HepG2 (cell line): Measurements from ENCODE around the gene DRAM1. TPM values are rescaled to one million over a fixed set of nuclear protein-coding genes. Genes with fewer than 3 reads are reported as not detected.

Experiments
- ATF7 ChIP-seq, 2 experiments: fragments of 450-650 bp in 1 of 2; sonication (generic) in 1 of 2; formaldehyde crosslinking in 1 of 2; IDR thresholded peaks; 2 replicates each; pipeline versions ENCODE4 v1.4.0 to v1.6.1; 2016 to 2020; ENCODE audit warnings: antibody characterized with exemption in 1 of 2, mild to moderate bottlenecking in 1 of 2, missing genetic modification reagents in 1 of 2
- MTERF4 ChIP-seq: sonication (generic); formaldehyde crosslinking; IDR thresholded peaks from 2 replicates; pipeline ENCODE4 v1.8.0; 2023; ENCODE audit warnings: mild to moderate bottlenecking, missing genetic modification reagents
- REXO4 ChIP-seq: sonication (generic); formaldehyde crosslinking; IDR thresholded peaks from 2 replicates; pipeline ENCODE4 v1.8.0; 2022; ENCODE audit warnings: missing genetic modification reagents, mild to moderate bottlenecking, borderline replicate concordance
- SOX13 ChIP-seq, 3 experiments: fragments of 450-650 bp in 1 of 3; sonication (generic) in 1 of 3; formaldehyde crosslinking in 1 of 3; IDR thresholded peaks in 2 of 3; conservative IDR thresholded peaks in 1 of 3; 2 replicates each; pipeline versions ENCODE4 v1.5.0 to v1.6.1; 2016 to 2020; ENCODE audit warnings: antibody characterized with exemption in 1 of 3, mild to moderate bottlenecking in 1 of 3, missing compliant biosample characterization in 1 of 3, missing genetic modification reagents in 1 of 3, moderate library complexity in 1 of 3
- ZFYVE20 ChIP-seq: sonication (generic); formaldehyde crosslinking; IDR thresholded peaks from 2 replicates; pipeline ENCODE4 v1.8.0; 2023; ENCODE audit warnings: low read depth, mild to moderate bottlenecking, moderate library complexity, missing genetic modification reagents, borderline replicate concordance
- ZHX2 ChIP-seq, 2 experiments: sonication (generic) in 1 of 2; formaldehyde crosslinking in 1 of 2; IDR thresholded peaks; 2 replicates each; pipeline versions ENCODE4 v1.6.1 to v1.9.0; 2014 to 2022; ENCODE audit warnings: antibody characterized with exemption in 1 of 2, borderline replicate concordance in 1 of 2, inconsistent platforms in 1 of 2, low read depth in 1 of 2, missing genetic modification reagents in 1 of 2
- ZKSCAN1 ChIP-seq: fragments of 150-350 bp; IDR thresholded peaks from 2 replicates; pipeline ENCODE4 v1.6.1; 2014; ENCODE audit warnings: low read length
- ZNF207 ChIP-seq: fragments of 450-650 bp; IDR thresholded peaks from 2 replicates; pipeline ENCODE4 v1.6.1; 2016; ENCODE audit warnings: antibody characterized with exemption, borderline replicate concordance
- ZNF563 ChIP-seq: sonication (generic); formaldehyde crosslinking; IDR thresholded peaks from 2 replicates; pipeline ENCODE4 v1.8.0; 2022; ENCODE audit warnings: mild to moderate bottlenecking, moderate library complexity, missing genetic modification reagents
- ZNF576 ChIP-seq: sonication (generic); formaldehyde crosslinking; IDR thresholded peaks from 2 replicates; pipeline ENCODE4 v1.4.0; 2020; ENCODE audit warnings: mild to moderate bottlenecking, missing genetic modification reagents
- ZNF619 ChIP-seq: sonication (generic); formaldehyde crosslinking; IDR thresholded peaks from 2 replicates; pipeline ENCODE4 v1.4.0; 2020; ENCODE audit warnings: mild to moderate bottlenecking, missing genetic modification reagents
- polyA plus RNA-seq, 8 experiments: library from polyadenylated mRNA; depleted of rRNA in 3 of 8; stranded (reverse) in 7 of 8; unstranded in 1 of 8; fragments of >200 nt; fragmentation: Illumina TruSeq in 4 of 8; extraction: Trizol in 4 of 8; gene quantifications; 2 replicates each; pipeline versions ENCODE4 v1.2.1 to v1.2.3, GENCODE V29; 2011 to 2016; ENCODE audit warnings: low read depth in 4 of 8, missing spikeins in 1 of 8, mixed read lengths in 1 of 8; ENCODE audit not compliant: insufficient read depth in 1 of 8
- total RNA-seq, 5 experiments: library from RNA; depleted of rRNA; stranded (reverse); fragments of >200 nt; fragmentation: Illumina TruSeq; extraction: Trizol; gene quantifications; 2 replicates each; pipeline ENCODE4 v1.2.3, GENCODE V29; 2016; ENCODE audit warnings: low read depth in 1 of 5
- TF ChIP-seq, protein P1 (sequence below): sonication (generic); formaldehyde crosslinking; IDR thresholded peaks from 2 replicates; pipeline ENCODE4 v1.8.0; 2022; ENCODE audit warnings: mild to moderate bottlenecking, missing genetic modification reagents
- TF ChIP-seq, protein P2 (sequence below): sonication (generic); formaldehyde crosslinking; IDR thresholded peaks from 2 replicates; pipeline ENCODE4 v1.5.0; 2020; ENCODE audit warnings: mild to moderate bottlenecking, missing genetic modification reagents

Gene DRAM1
- total and polyA plus RNA-seq, 2 of the 13 experiments (the other 11 are each of a cell fraction or from before 2014, with no cell fraction given) = 20.9 to 32.6 TPM

- TF ChIP-seq ZNF576 (CRISPR knock-in tag) (peak; percentile 56; the same call in 1 of the 2 replicates), SOX13 (IDR thresholded peaks at IDR 0.05) (no peak), SOX13 (CRISPR knock-in tag; conservative IDR thresholded peaks at IDR 0.05 in 1 of 2, IDR thresholded peaks at IDR 0.05 in 1 of 2) (peak in 1 of 2 experiments; percentile 43; a peak in 1 of 4 replicates), REXO4 (CRISPR knock-in tag) (no peak), ZNF207 (no peak), ZNF619 (CRISPR knock-in tag) (no peak), ZNF563 (peak; percentile 79), MTERF4 (peak; percentile 25; the same call in 1 of the 2 replicates), ZKSCAN1 (no peak), ZHX2 (IDR thresholded peaks at IDR 0.05; ENCODE audit: low read depth) (no peak; the same call in 1 of the 2 replicates), ZHX2 (CRISPR knock-in tag; IDR thresholded peaks at IDR 0.05; ENCODE audit: borderline replicate concordance) (no peak), ATF7 (IDR thresholded peaks at IDR 0.05) (no peak), ATF7 (CRISPR knock-in tag; IDR thresholded peaks at IDR 0.05) (peak; percentile 46; the same call in 1 of the 2 replicates), ZFYVE20 (no peak)
- TF ChIP-seq, protein P1, sequence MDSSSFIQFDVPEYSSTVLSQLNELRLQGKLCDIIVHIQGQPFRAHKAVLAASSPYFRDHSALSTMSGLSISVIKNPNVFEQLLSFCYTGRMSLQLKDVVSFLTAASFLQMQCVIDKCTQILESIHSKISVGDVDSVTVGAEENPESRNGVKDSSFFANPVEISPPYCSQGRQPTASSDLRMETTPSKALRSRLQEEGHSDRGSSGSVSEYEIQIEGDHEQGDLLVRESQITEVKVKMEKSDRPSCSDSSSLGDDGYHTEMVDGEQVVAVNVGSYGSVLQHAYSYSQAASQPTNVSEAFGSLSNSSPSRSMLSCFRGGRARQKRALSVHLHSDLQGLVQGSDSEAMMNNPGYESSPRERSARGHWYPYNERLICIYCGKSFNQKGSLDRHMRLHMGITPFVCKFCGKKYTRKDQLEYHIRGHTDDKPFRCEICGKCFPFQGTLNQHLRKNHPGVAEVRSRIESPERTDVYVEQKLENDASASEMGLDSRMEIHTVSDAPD (CRISPR knock-in tag) = peak; percentile 57; the same call in 1 of the 2 replicates
- TF ChIP-seq, protein P2, sequence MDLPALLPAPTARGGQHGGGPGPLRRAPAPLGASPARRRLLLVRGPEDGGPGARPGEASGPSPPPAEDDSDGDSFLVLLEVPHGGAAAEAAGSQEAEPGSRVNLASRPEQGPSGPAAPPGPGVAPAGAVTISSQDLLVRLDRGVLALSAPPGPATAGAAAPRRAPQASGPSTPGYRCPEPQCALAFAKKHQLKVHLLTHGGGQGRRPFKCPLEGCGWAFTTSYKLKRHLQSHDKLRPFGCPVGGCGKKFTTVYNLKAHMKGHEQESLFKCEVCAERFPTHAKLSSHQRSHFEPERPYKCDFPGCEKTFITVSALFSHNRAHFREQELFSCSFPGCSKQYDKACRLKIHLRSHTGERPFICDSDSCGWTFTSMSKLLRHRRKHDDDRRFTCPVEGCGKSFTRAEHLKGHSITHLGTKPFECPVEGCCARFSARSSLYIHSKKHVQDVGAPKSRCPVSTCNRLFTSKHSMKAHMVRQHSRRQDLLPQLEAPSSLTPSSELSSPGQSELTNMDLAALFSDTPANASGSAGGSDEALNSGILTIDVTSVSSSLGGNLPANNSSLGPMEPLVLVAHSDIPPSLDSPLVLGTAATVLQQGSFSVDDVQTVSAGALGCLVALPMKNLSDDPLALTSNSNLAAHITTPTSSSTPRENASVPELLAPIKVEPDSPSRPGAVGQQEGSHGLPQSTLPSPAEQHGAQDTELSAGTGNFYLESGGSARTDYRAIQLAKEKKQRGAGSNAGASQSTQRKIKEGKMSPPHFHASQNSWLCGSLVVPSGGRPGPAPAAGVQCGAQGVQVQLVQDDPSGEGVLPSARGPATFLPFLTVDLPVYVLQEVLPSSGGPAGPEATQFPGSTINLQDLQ = peak; percentile 41; the same call in 1 of the 2 replicates
Measured at GRCh38 chr12:101876861-101877805, at the start of gene DRAM1 (continued).
